Measurements from ENCODE around the gene GRIK2. TPM values are rescaled to one million over a fixed set of nuclear protein-coding genes. Genes with fewer than 3 reads are reported as not detected.
A peak's percentile ranks its signal among the peaks of the same experiment; 100 is the strongest.

The GRIK2 gene
- total and polyA plus RNA-seq, 12 donors: 0.09 to 10.6 (median 1.9) TPM

- Histone ChIP-seq H3K4me1 (replicated peaks in 1 of 2) (no peaks in the 10 kb centered on the region), H3K27me3 (peaks cover 26% of the 10 kb centered on the region), H3K4me3 (no peak overlapping the region), H3K27ac (no peak overlapping the region), H3K9me3 (replicated peaks in 1 of 3) (no peaks in the 10 kb centered on the region), H3K36me3 (replicated peaks in 1 of 2) (no peaks in the 10 kb centered on the region)
- 6 to 13% (median 9%) methylated on average over 3 of the region's 3 CpGs for WGBS, 4 donors
- intact Hi-C loops (cut with DNase I): no loop called here
- no peak for TF ChIP-seq POLR2A (IDR thresholded peaks at IDR 0.05)
- TF ChIP-seq, protein P1, sequence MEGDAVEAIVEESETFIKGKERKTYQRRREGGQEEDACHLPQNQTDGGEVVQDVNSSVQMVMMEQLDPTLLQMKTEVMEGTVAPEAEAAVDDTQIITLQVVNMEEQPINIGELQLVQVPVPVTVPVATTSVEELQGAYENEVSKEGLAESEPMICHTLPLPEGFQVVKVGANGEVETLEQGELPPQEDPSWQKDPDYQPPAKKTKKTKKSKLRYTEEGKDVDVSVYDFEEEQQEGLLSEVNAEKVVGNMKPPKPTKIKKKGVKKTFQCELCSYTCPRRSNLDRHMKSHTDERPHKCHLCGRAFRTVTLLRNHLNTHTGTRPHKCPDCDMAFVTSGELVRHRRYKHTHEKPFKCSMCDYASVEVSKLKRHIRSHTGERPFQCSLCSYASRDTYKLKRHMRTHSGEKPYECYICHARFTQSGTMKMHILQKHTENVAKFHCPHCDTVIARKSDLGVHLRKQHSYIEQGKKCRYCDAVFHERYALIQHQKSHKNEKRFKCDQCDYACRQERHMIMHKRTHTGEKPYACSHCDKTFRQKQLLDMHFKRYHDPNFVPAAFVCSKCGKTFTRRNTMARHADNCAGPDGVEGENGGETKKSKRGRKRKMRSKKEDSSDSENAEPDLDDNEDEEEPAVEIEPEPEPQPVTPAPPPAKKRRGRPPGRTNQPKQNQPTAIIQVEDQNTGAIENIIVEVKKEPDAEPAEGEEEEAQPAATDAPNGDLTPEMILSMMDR (IDR thresholded peaks at IDR 0.05): no peak
- peak in 6 of 7 donors; percentile 28 to 67 (median 50) for DNase-seq
These were observed 3.2 kb downstream of the GRIK2 start for GRCh38 chr6:101396548-101397173.

GRCh38 chr6:101397199-101397598 lies 3.7 kb downstream of the GRIK2 start:
- no peak for TF ChIP-seq POLR2A (IDR thresholded peaks at IDR 0.05)
- TF ChIP-seq, protein P1 (IDR thresholded peaks at IDR 0.05): no peak
- DNase-seq: no peak
- WGBS, 4 donors: 15 to 25% (median 23%) methylated on average over 4 of the region's 4 CpGs
- H3K4me1 ChIP-seq (replicated peaks in 1 of 2): no peaks in the 10 kb centered on the region
- intact Hi-C loops (cut with DNase I): no loop called here
- peaks cover 24% of the 10 kb centered on the region for H3K27me3 ChIP-seq
- no peak overlapping the region for H3K27ac ChIP-seq
- no peaks in the 10 kb centered on the region for H3K36me3 ChIP-seq (replicated peaks in 1 of 2)
- no peak overlapping the region for H3K4me3 ChIP-seq
- H3K9me3 ChIP-seq (replicated peaks in 1 of 3): no peaks in the 10 kb centered on the region

GRCh38 chr6:101398716-101399615 lies 5.5 kb downstream of the GRIK2 start:
- peaks cover 18% of the 10 kb centered on the region for H3K27me3 ChIP-seq
- no peaks in the 10 kb centered on the region for H3K9me3 ChIP-seq (replicated peaks in 1 of 3)
- intact Hi-C loops (cut with DNase I): no loop called here
- H3K36me3 ChIP-seq (replicated peaks in 1 of 2): no peaks in the 10 kb centered on the region
- DNase-seq: peak in 1 of 7 donors; percentile 17
- no peak overlapping the region for H3K4me3 ChIP-seq
- TF ChIP-seq POLR2A (IDR thresholded peaks at IDR 0.05): no peak
- TF ChIP-seq, protein P1 (IDR thresholded peaks at IDR 0.05): no peak
- no peak overlapping the region for H3K27ac ChIP-seq
- WGBS, 4 donors: 13 to 34% (median 26%) methylated on average over 42 to 43 of the region's 43 CpGs
- no peaks in the 10 kb centered on the region for H3K4me1 ChIP-seq (replicated peaks in 1 of 2)

GRCh38 chr6:101399616-101400162 lies 6.2 kb downstream of the GRIK2 start:
- Histone ChIP-seq H3K4me3 (no peak overlapping the region), H3K36me3 (replicated peaks in 1 of 2) (no peaks in the 10 kb centered on the region), H3K9me3 (replicated peaks in 1 of 3) (no peaks in the 10 kb centered on the region), H3K27ac (no peak overlapping the region), H3K27me3 (peaks cover 18% of the 10 kb centered on the region), H3K4me1 (replicated peaks in 1 of 2) (no peaks in the 10 kb centered on the region)
- 18 to 46% (median 33%) methylated on average over 25 to 30 of the region's 30 CpGs for WGBS, 4 donors
- no peak for DNase-seq
- intact Hi-C loops (cut with DNase I): no loop called here
- TF ChIP-seq POLR2A (IDR thresholded peaks at IDR 0.05): no peak

Measured in adrenal gland (tissue), 12 donors.